ENCODE data around the gene SNTA1.
"Not testable (repeated sequence)": the region's sequence is repeated elsewhere in the genome, so short reads cannot be mapped to it uniquely, and the experiment has no call there.

The SNTA1 gene

GRCh38 chr20:33393609-33394008 is 50.0 kb downstream of the SNTA1 start:
- DNase-seq (ENCODE audit: low read depth), result no peak

DNA sequence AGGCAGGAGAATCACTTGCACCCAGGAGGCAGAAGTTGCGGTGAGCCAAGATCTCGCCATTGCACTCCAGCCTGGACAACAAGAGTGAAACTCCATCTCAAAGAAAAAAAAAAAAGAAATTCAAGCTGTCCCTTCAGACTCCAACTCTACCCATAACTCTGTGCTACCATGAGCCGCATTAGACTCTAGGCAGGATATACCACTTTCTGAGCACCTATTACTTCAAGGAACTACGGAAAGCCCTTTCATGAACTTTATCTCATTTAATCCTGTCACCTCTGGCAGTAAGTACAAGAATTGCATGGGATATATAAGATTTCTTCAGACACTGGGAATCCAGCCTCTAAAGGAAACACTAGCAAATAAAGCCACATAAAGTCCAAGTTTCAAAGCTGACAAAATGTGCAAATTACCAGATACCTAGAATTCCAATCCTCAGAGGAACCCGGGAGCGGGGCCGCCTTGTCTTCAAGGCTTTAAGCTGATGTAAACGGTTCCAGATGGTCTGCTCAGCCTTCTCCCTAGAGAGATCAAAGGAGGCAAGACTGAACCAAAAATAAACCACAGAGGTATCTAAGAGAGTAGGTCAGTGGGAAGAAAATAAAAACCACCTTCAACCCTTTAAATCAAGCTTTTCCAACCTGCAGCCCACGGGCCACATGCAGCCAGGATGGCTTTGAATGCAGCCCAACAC is 51.7 kb downstream of the SNTA1 start:
- peak; percentile 90 for DNase-seq (ENCODE audit: low read depth)

DNA sequence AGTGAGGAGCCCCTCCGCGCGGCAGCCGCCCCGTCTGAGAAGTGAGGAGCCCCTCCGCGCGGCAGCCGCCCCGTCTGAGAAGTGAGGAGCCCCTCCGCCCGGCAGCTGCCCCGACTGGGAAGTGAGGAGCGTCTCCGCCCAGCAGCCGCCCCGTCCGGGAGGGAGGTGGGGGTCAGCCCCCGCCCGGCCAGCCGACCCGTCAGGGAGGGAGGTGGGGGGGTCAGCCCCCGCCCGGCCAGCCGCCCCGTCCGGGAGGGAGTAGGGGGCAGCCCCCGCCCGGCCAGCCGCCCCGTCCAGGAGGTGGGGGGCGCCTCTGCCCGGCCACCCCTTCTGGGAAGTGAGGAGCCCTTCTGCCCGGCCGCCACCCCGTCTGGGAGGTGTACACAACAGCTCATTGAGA is 54.2 kb downstream of the SNTA1 start:
- not testable (repeated sequence) for DNase-seq (ENCODE audit: low read depth)

GRCh38 chr20:33388268-33388667 is 55.3 kb downstream of the SNTA1 start:
- no peak for DNase-seq (ENCODE audit: low read depth)

DNA sequence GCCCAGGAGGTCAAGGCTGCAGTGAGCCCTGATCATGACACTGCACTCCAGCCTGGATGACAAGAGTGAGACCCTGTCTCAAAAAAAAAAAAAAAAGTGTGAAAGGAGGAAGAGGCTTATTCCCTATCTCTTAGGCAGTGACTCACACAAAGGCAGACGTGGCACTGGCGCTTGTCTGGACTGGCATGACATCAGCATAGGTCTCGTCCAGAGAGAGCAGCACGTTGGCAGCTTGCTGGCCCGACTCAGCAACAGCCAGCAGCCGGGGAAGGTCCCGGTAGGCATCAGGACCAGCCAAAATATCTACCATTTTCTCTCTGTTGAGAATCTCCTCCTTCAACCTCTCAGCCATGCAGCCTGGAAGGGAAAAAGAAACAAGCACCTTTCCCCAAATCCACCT is 56.4 kb downstream of the SNTA1 start:
- no peak for DNase-seq (ENCODE audit: low read depth)

GRCh38 chr20:33386673-33387072 is 56.9 kb downstream of the SNTA1 start:
- DNase-seq (ENCODE audit: low read depth), result no peak

- no peak for DNase-seq (ENCODE audit: low read depth)
Observed at GRCh38 chr20:33377366-33377765, 66.2 kb downstream of the SNTA1 start.

DNA sequence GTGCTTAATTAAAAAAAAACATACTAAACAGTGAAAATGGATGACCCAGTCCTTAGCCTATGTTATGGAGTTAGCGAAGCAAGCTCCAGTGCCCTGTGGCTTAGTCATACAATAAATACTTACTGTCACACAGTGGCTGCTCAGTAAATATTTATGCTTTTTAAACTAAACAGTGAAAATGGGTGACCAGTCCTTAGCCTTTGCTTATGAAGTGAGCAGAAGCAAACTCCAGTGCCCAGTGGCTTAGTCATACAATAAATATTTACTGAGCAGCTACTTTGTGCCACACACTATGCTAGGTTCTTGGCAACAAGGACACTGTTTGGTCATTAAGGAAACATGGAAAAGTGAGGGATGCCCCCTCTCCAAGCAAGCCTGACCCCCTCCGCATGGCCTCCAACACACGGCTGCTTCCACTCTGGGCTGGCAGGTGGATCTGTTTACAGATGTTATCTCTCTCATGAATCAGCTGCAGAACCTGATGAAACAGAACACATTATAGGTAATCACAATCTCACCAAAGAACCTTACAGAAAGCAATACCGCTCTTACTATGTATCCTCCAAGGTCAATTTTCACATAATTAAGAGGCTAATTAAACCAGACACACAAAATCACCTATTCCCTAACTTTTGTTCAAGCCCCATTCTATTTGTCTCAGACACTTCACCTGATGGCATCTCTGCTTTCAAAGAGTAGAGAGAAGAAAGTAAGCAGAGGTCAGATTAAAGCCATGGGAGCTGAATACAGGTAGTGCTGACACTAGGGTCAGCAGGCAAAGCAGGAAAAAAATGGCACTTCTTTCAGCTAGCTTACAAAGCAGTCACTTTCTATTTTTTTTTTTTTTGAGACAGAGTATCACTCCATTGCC is 69.6 kb downstream of the SNTA1 start:
- DNase-seq (ENCODE audit: low read depth), result peak; percentile 64

DNA sequence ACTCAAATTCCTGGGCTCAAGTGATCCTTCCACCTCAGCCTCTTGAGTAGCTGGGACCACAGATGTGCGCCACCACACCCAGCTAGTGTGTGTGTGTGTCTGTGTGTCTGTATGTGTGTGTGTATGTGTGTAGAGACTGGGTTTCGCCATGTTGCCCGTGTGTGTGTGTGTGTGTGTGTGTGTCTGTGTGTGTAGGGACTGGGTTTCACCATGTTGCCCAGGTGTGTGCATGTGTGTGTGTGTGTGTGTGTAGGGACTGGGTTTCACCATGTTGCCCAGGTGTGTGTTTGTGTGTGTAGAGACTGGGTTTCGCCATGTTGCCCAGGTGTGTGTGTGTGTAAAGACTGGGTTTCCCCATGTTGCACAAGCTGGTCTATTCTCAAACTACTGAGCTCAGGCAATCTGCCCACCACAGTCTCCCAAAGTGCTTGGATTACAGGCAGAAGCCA is 70.5 kb downstream of the SNTA1 start:
- DNase-seq (ENCODE audit: low read depth), result no peak

- DNase-seq (ENCODE audit: low read depth), result no peak
Observed at GRCh38 chr20:33370291-33370690, 73.3 kb downstream of the SNTA1 start.

GRCh38 chr20:33362898-33363297 is 80.7 kb downstream of the SNTA1 start:
- no peak for DNase-seq (ENCODE audit: low read depth)

DNA sequence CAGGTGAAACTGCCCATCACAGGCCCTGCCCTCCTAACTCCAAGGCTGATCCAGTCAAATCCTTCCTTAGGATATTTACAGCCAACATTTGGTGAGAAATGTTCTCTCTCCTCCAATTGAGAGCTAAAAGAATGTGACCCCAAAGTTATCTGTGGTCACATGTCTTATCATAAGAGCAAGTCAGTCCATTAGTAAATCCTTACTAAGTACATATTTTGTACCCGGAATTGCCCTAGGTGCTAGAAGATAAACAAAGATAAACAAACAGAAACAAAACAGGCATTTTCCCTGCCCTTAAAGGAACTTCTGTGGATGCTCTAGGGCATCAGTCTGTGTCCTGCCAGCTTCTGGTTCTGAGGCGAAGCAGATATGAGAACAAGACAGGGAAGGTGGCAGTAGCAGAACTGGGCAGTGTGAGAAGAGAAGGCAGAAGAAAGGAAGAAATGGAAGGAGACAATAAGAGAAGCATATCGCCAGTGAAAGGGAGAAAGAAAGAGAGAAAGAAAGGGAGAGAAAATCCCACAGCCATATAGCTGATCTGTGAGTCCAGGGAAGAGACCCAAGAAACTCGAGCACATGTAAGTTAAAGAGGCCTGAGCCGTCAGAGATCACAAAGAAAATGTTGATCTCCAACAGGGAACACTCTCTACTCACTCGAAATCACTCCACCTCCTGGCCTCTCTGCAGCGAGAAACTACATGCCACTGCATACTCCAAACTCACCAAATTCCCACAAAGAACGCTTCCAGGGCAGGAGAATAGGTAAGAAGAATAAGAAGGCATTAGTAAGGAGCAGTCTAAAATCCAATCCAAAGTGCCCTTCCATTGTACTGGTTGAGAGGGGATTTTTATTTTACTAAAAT is 83.9 kb downstream of the SNTA1 start:
- DNase-seq (ENCODE audit: low read depth), result no peak

All from GM04503 (cell line).